SU-DHL-6 (cell line): ENCODE measurements around the gene SCN4A.
"Not testable (repeated sequence)": the region's sequence is repeated elsewhere in the genome, so short reads cannot be mapped to it uniquely, and the experiment has no call there.

ENCODE experiments used
- H2AFZ ChIP-seq: fragments of 200-600 bp; sonication (generic); 2 replicates; pipeline ENCODE4 v1.6.1; 2014; ENCODE audit warnings: low read depth, mild to moderate bottlenecking, moderate library complexity, mixed read lengths, antibody characterized with exemption, low read length; ENCODE audit not compliant: severe bottlenecking
- H3F3A ChIP-seq: fragments of 200-600 bp; shearing (Covaris generic); 2 replicates; pipeline ENCODE4 v1.6.0; 2016; ENCODE audit warnings: antibody characterized with exemption, mild to moderate bottlenecking; ENCODE audit not compliant: insufficient read depth
- H3K27ac ChIP-seq: fragments of 200-600 bp; sonication (generic); 2 replicates; pipeline ENCODE4 v1.5.1; 2016; ENCODE audit warnings: low read depth, mild to moderate bottlenecking, low read length, moderate library complexity, mixed read lengths
- H3K27me3 ChIP-seq: fragments of 200-600 bp; sonication (generic), shearing (Covaris generic); 2 replicates; pipeline ENCODE4 v1.6.0; 2014; ENCODE audit warnings: mild to moderate bottlenecking, low read length
- H3K36me3 ChIP-seq: fragments of 200-600 bp; sonication (generic); 2 replicates; pipeline ENCODE4 v1.6.1; 2014; ENCODE audit warnings: mild to moderate bottlenecking, low read length, mixed read lengths
- H3K4me2 ChIP-seq: fragments of 300-600, 200-600 bp; shearing (Covaris generic), sonication (generic); 2 replicates; pipeline ENCODE4 v1.6.0; 2014; ENCODE audit warnings: low read length, low read depth, mild to moderate bottlenecking; ENCODE audit not compliant: poor library complexity, severe bottlenecking
- H3K4me3 ChIP-seq: fragments of 200-600 bp; sonication (generic); 2 replicates; pipeline ENCODE4 v1.5.1; 2014; ENCODE audit warnings: antibody characterized with exemption, low read length, mild to moderate bottlenecking, mixed read lengths; ENCODE audit not compliant: insufficient read depth, poor library complexity, severe bottlenecking
- H3K79me2 ChIP-seq: fragments of 200-600 bp; sonication (generic); 2 replicates; pipeline ENCODE4 v1.6.1; 2014; ENCODE audit warnings: mild to moderate bottlenecking, low read length, moderate library complexity; ENCODE audit not compliant: insufficient read depth
- H3K9ac ChIP-seq: fragments of 200-600 bp; sonication (generic); 2 replicates; pipeline ENCODE4 v1.7.0; 2014; ENCODE audit warnings: mild to moderate bottlenecking, low read length
- H3K9me2 ChIP-seq: fragments of 200-600 bp; sonication (generic); replicated peaks from 2 replicates; pipeline ENCODE4 v1.6.1; 2014; ENCODE audit warnings: low read length; ENCODE audit not compliant: insufficient read depth
- H3K9me3 ChIP-seq: fragments of 200-600 bp; sonication (generic); 2 replicates; pipeline ENCODE4 v1.6.1; 2014; ENCODE audit warnings: low read length, mixed read lengths; ENCODE audit not compliant: insufficient read depth
- H4K20me1 ChIP-seq: fragments of 200-600 bp; sonication (generic); 2 replicates; pipeline ENCODE4 v1.6.1; 2014; ENCODE audit warnings: low read depth, mild to moderate bottlenecking, antibody characterized with exemption, low read length, moderate library complexity, mixed read lengths
- CTCF ChIP-seq: fragments of 200-600 bp; sonication (generic); IDR thresholded peaks from one replicate; pipeline ENCODE4 v1.5.1; 2017; ENCODE audit warnings: antibody characterized with exemption, mild to moderate bottlenecking, low read length, moderate library complexity; ENCODE audit not compliant: insufficient read depth, poor library complexity, severe bottlenecking
- EZH2phosphoT487 ChIP-seq: fragments of 200-600 bp; sonication (generic), shearing (Covaris generic); conservative IDR thresholded peaks from 2 replicates; pipeline ENCODE4 v1.6.1; 2018; ENCODE audit warnings: mild to moderate bottlenecking, antibody characterized with exemption, low read length, moderate library complexity, mixed read lengths

The SCN4A gene

GRCh38 chr17:63910096-63910495, 62.6 kb downstream of the SCN4A start:
- Histone ChIP-seq H3K9ac (no peak overlapping the region), H3F3A (no peaks in the 10 kb centered on the region), H3K27me3 (no peaks in the 10 kb centered on the region), H3K36me3 (no peaks in the 10 kb centered on the region), H2AFZ (no peak overlapping the region), H3K79me2 (no peaks in the 10 kb centered on the region), H3K4me3 (no peak overlapping the region), H3K4me2 (no peak overlapping the region), H3K9me2 (no peaks in the 10 kb centered on the region), H3K27ac (no peak overlapping the region), H3K9me3 (no peaks in the 10 kb centered on the region), H4K20me1 (no peaks in the 10 kb centered on the region)
- no peak for TF ChIP-seq CTCF
- TF ChIP-seq EZH2phosphoT487: no peak

DNA sequence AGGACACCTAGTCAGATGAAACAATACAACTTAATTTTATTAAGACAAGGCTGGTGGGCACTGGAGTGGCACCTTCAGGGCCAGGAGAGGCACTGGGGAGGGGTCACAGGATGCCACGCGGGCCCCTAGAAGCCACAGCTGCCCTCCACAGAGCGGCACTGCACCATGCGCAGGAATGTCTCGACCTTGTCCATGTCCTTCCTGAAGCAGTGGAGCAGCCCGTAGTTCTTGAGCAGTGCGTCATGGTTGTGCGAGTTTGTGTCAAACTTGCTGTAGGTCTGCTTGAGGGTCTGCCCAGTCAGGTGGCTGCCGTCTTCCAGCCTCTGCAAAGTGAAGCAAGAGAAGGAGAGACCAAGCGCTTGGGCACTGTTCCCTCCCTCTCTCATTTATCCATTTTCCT, 63.1 kb downstream of the SCN4A start:
- H3K27ac ChIP-seq, H3K4me3 ChIP-seq, H3K79me2 ChIP-seq, H3K36me3 ChIP-seq, H3K4me2 ChIP-seq, H3K27me3 ChIP-seq, H3K9me2 ChIP-seq, H3K9ac ChIP-seq, H4K20me1 ChIP-seq, H3K9me3 ChIP-seq, H3F3A ChIP-seq, H2AFZ ChIP-seq: not testable (repeated sequence)

DNA sequence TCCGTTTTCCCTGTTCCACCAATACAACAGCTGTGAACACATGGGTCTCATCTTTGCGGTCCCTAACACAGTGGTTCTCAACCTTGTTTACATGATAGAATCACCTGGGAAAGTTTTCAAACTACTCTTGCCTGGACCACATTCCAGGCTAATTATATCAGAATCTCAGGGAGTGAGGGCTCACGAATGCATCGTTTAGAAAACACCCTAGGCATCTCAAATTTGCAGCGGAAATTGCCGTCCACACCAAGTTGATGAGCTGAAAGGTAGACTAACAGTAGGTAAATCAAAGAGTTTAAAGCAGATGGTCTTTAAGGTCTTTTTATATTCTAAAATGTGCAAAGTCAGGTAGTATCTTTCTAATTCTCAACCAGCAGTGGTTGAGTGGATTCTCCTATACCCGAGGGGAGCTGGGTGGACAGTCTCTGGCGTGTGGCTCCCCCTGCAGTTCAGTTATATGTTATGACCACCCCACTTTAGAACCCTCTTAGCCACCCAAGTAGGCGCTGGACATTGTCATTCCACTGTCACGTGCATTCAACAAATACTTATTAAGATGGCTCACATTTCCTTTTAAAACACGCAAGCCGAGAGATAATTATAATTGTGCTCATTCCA, 65.4 kb downstream of the SCN4A start:
- not testable (repeated sequence) for H3K36me3 ChIP-seq, H3K4me2 ChIP-seq, H3K9ac ChIP-seq, H3K4me3 ChIP-seq, H3K79me2 ChIP-seq, H3K9me3 ChIP-seq, H3K27ac ChIP-seq, H3K27me3 ChIP-seq, H4K20me1 ChIP-seq, H3F3A ChIP-seq, H3K9me2 ChIP-seq, H2AFZ ChIP-seq

DNA sequence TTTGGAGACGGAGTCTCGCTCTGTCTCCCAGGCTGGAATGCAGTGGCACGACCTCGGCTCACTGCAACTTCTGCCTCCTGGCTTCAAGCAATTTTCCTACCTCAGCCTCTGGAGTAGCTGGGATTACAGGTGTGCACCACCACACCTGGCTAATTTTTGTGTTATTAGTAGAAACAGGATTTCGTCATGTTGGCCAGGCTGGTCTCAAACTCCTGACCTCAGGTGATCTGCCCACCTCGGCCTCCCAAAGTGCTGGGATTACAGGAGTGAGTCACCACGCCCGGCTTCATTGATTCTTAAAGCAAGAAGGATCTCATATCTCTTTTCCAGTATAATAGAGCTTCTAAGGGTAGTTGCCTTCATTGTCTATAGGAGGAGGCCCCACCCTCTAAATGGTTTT, 67.9 kb downstream of the SCN4A start:
- H2AFZ ChIP-seq, H3K36me3 ChIP-seq, H3K9ac ChIP-seq, H3F3A ChIP-seq, H3K4me3 ChIP-seq, H3K27me3 ChIP-seq, H3K4me2 ChIP-seq, H3K9me3 ChIP-seq, H4K20me1 ChIP-seq, H3K27ac ChIP-seq, H3K9me2 ChIP-seq, H3K79me2 ChIP-seq: not testable (repeated sequence)

GRCh38 chr17:63903787-63904201, 68.9 kb downstream of the SCN4A start:
- H2AFZ ChIP-seq, H3K9me3 ChIP-seq, H3K36me3 ChIP-seq, H3K9me2 ChIP-seq, H3K27me3 ChIP-seq, H3K27ac ChIP-seq, H3K4me2 ChIP-seq, H4K20me1 ChIP-seq, H3F3A ChIP-seq, H3K4me3 ChIP-seq, H3K79me2 ChIP-seq, H3K9ac ChIP-seq: not testable (repeated sequence)

GRCh38 chr17:63901971-63902370, 70.7 kb downstream of the SCN4A start:
- H2AFZ ChIP-seq, H3K4me3 ChIP-seq, H3K36me3 ChIP-seq, H3K9me3 ChIP-seq, H3K27me3 ChIP-seq, H4K20me1 ChIP-seq, H3K9ac ChIP-seq, H3K9me2 ChIP-seq, H3K4me2 ChIP-seq, H3K27ac ChIP-seq, H3F3A ChIP-seq, H3K79me2 ChIP-seq: not testable (repeated sequence)

DNA sequence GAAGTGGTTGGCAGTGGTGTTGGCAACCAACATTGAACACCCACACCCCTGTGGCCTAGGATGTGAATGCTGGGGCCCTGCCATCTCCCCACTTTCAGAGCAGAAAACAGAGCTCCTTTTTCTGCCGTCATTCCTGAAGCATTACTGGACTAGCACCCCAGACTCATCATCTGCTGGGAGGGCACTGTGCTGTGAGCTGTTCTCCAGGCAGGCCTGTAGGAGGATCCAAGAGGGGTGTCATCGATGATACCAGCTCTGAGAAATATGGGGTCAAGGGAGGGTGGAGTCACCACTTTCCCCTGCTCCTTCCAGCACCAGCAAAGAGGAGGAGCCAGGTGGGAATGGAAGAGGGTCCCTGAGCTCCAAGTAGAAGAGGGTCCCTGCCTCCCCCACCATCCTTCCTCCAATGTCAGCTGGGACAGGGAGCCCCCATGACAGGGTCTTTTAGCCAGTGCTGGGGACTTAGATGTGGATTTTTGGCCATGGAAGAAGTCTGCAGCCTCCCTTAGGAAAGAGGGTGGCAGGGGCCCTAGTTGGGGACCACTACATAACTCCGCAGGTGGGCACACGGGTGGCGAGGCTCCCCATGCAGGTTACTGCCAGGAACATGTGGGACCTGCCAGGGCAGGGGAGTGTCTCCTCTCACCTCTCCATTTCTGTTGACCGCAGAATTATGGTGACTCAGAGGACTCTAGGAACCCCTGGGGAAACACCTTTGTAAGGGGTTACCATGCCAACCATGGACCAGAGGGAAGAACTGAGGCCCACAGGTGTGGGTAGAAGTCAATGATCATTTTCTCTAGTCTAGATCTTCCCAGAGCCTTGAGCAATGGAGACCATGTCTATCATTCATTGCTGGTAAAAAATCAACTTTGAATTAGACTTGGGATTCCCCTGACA, 73.6 kb downstream of the SCN4A start:
- not testable (repeated sequence) for H3K79me2 ChIP-seq, H2AFZ ChIP-seq, H3K9me3 ChIP-seq, H4K20me1 ChIP-seq, H3K36me3 ChIP-seq, H3K9me2 ChIP-seq, H3K9ac ChIP-seq, H3K27ac ChIP-seq, H3K4me2 ChIP-seq, H3K27me3 ChIP-seq, H3K4me3 ChIP-seq, H3F3A ChIP-seq
